Measurements from ENCODE around the gene EPS8L1. TPM values are rescaled to one million over a fixed set of nuclear protein-coding genes. Genes with fewer than 3 reads are reported as not detected.

EPS8L1 gene
- total RNA-seq, 2 donors from 2014 or later = 29.4 to 52.8 TPM

DNA sequence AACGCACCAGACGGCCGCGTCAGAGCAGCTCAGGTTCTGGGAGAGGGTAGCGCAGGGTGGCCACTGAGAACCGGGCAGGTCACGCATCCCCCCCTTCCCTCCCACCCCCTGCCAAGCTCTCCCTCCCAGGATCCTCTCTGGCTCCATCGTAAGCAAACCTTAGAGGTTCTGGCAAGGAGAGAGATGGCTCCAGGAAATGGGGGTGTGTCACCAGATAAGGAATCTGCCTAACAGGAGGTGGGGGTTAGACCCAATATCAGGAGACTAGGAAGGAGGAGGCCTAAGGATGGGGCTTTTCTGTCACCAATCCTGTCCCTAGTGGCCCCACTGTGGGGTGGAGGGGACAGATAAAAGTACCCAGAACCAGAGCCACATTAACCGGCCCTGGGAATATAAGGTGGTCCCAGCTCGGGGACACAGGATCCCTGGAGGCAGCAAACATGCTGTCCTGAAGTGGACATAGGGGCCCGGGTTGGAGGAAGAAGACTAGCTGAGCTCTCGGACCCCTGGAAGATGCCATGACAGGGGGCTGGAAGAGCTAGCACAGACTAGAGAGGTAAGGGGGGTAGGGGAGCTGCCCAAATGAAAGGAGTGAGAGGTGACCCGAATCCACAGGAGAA lies 39.9 kb downstream of the EPS8L1 start:
- Histone ChIP-seq H3K9me3 (ENCODE audit: control insufficient read depth, low read length) (no peaks in the 10 kb centered on the region), H3K36me3 (ENCODE audit: control insufficient read depth, insufficient read depth, low read length) (peaks cover 4% of the 10 kb centered on the region), H3K27ac (ENCODE audit: low read depth, low read length) (no peak overlapping the region), H3K4me3 (ENCODE audit: low read length) (peak overlapping the region; percentile 86), H3K9ac (ENCODE audit: extremely low read depth, low read length, poor library complexity, severe bottlenecking) (no peak overlapping the region), H3K27me3 (ENCODE audit: control insufficient read depth, insufficient read depth, low read length, poor library complexity, severe bottlenecking) (no peaks in the 10 kb centered on the region), H3K4me1 (ENCODE audit: control insufficient read depth, insufficient read depth, low read length) (no peaks in the 10 kb centered on the region)
- Mint-ChIP-seq H3K36me3 (ENCODE audit: low read depth) (no peaks in the 10 kb centered on the region), H3K27me3 (ENCODE audit: insufficient read depth) (peaks cover 6% of the 10 kb centered on the region), H3K9me3 (no peaks in the 10 kb centered on the region), H3K4me1 (peaks cover 18% of the 10 kb centered on the region), H3K27ac (peak overlapping the region; percentile 93), H3K4me3 (peak overlapping the region; percentile 87)
- no peak for DNase-seq
- TF ChIP-seq, protein P1, sequence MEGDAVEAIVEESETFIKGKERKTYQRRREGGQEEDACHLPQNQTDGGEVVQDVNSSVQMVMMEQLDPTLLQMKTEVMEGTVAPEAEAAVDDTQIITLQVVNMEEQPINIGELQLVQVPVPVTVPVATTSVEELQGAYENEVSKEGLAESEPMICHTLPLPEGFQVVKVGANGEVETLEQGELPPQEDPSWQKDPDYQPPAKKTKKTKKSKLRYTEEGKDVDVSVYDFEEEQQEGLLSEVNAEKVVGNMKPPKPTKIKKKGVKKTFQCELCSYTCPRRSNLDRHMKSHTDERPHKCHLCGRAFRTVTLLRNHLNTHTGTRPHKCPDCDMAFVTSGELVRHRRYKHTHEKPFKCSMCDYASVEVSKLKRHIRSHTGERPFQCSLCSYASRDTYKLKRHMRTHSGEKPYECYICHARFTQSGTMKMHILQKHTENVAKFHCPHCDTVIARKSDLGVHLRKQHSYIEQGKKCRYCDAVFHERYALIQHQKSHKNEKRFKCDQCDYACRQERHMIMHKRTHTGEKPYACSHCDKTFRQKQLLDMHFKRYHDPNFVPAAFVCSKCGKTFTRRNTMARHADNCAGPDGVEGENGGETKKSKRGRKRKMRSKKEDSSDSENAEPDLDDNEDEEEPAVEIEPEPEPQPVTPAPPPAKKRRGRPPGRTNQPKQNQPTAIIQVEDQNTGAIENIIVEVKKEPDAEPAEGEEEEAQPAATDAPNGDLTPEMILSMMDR (conservative IDR thresholded peaks at IDR 0.05) = no peak
- 83 to 84% methylated on average over 3 to 12 of the region's 13 CpGs for WGBS, 2 experiments (ENCODE audit: insufficient coverage in 1 of 2, insufficient read length in 1 of 2)

DNA sequence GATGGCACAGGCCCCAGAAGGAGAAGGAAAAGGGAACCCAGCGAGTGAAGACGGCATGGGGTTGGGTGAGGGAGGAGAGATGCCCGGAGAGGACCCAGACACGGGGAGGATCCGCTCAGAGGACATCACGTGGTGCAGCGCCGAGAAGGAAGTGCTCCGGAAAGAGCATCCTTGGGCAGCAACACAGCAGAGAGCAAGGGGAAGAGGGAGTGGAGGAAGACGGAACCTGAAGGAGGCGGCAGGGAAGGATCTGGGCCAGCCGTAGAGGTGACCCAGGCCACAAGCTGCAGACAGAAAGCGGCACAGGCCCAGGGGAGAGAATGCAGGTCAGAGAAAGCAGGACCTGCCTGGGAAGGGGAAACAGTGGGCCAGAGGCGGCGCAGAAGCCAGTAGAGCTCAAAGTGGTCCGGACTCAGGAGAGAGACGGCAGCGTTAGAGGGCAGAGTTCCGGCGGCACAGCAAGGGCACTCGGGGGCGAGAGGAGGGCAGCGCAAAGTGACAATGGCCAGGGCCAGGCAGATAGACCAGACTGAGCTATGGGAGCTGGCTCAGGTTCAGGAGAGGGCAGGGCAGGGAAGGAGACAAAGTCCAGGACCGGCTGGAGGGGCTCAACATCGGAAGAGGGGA lies 40.7 kb downstream of the EPS8L1 start:
- Mint-ChIP-seq H3K27ac (peak overlapping the region; percentile 93), H3K9me3 (no peaks in the 10 kb centered on the region), H3K36me3 (ENCODE audit: low read depth) (no peaks in the 10 kb centered on the region), H3K4me3 (peak overlapping the region; percentile 87), H3K27me3 (ENCODE audit: insufficient read depth) (peaks cover 13% of the 10 kb centered on the region), H3K4me1 (peaks cover 18% of the 10 kb centered on the region)
- H3K27ac ChIP-seq (ENCODE audit: low read depth, low read length) = peak overlapping the region; percentile 42
- peak overlapping the region; percentile 51 for H3K9ac ChIP-seq (ENCODE audit: extremely low read depth, low read length, poor library complexity, severe bottlenecking)
- TF ChIP-seq, protein P1 (conservative IDR thresholded peaks at IDR 0.05) = no peak
- WGBS, 2 experiments (ENCODE audit: insufficient coverage in 1 of 2, insufficient read length in 1 of 2) = 7 to 11% methylated on average over 16 to 25 of the region's 25 CpGs
- H3K4me1 ChIP-seq (ENCODE audit: control insufficient read depth, insufficient read depth, low read length) = no peaks in the 10 kb centered on the region
- no peaks in the 10 kb centered on the region for H3K9me3 ChIP-seq (ENCODE audit: control insufficient read depth, low read length)
- DNase-seq = peak; percentile 74
- peak overlapping the region; percentile 86 for H3K4me3 ChIP-seq (ENCODE audit: low read length)
- no peaks in the 10 kb centered on the region for H3K27me3 ChIP-seq (ENCODE audit: control insufficient read depth, insufficient read depth, low read length, poor library complexity, severe bottlenecking)
- peaks cover 4% of the 10 kb centered on the region for H3K36me3 ChIP-seq (ENCODE audit: control insufficient read depth, insufficient read depth, low read length)

DNA sequence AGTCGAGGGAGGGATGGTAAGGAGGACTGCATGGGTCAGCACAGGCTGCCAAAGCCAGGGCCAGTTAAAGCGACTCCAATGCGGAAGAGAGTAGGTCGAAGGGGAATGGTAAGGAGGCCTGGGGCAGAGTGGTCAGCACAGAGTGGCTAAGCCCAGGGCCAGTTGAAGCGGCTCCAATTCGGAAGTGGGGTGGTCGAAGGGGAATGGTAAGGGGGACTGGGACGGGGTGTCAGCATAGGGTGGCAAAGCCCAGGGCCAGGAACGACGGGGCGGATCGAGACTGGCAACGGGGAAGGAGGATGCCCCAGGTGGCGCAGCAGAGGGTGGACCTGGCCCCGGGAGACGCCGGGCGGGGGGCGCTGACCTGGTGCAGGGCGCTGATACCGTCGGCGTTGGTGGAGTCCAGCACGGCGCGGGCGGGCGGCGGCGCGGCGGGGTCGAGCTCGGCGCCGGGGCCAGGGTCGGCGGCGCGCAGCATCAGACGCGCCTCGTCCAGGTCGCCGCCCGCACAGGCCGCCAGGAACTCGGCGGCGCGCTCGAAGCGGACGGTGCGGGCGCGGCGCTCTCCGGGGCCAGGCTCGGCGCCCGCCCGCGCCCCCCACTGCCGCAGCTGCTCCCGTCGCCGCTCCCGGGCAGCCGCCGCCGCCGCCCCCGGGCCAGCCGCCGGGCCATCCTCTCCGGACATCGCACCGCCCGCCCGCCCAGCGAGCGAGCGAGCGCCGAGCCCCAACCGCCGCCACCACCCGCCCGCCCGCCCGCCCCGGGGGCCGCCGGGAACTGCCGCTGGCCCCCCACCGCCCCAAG lies 41.4 kb downstream of the EPS8L1 start, which contains the start of gene PPP1R12C:
TSS of gene PPP1R12C (minus strand) at position 779 of the 804 bp plus-strand sequence. CDS start at position 685, 94 bp downstream.
- H3K27ac ChIP-seq (ENCODE audit: low read depth, low read length) = peak within 1 kb of the TSS; percentile 42
- Mint-ChIP-seq H3K4me1 (peaks cover 18% of the 10 kb centered on the region), H3K9me3 (no peaks in the 10 kb centered on the region), H3K4me3 (peak within 1 kb of the TSS; percentile 87), H3K27ac (peak within 1 kb of the TSS; percentile 96), H3K36me3 (ENCODE audit: low read depth) (no peaks in the 10 kb centered on the region), H3K27me3 (ENCODE audit: insufficient read depth) (peaks cover 20% of the 10 kb centered on the region)
- H3K9me3 ChIP-seq (ENCODE audit: control insufficient read depth, low read length) = no peaks in the 10 kb centered on the region
- TF ChIP-seq, protein P1 (conservative IDR thresholded peaks at IDR 0.05) = no peak
- H3K36me3 ChIP-seq (ENCODE audit: control insufficient read depth, insufficient read depth, low read length) = peaks cover 4% of the 10 kb centered on the region
- WGBS, 2 experiments (ENCODE audit: insufficient coverage in 1 of 2, insufficient read length in 1 of 2) = 0 to 5% methylated on average over 25 to 97 of the region's 97 CpGs
- H3K4me3 ChIP-seq (ENCODE audit: low read length) = peak within 1 kb of the TSS; percentile 86
- H3K4me1 ChIP-seq (ENCODE audit: control insufficient read depth, insufficient read depth, low read length) = no peaks in the 10 kb centered on the region
- no peaks in the 10 kb centered on the region for H3K27me3 ChIP-seq (ENCODE audit: control insufficient read depth, insufficient read depth, low read length, poor library complexity, severe bottlenecking)
- peak; percentile 69 for DNase-seq
- H3K9ac ChIP-seq (ENCODE audit: extremely low read depth, low read length, poor library complexity, severe bottlenecking) = peak within 1 kb of the TSS; percentile 51

Data from endodermal cell (in vitro differentiated cells).